Measurements from ENCODE around the gene ITM2C.

ITM2C gene

GRCh38 chr2:230893841-230894781, 29.4 kb downstream of the ITM2C start:
- no peak for TF ChIP-seq JUND (IDR thresholded peaks at IDR 0.05; ENCODE audit: low read depth)
- in situ Hi-C loops (cut with HindIII; ENCODE audit: low pct_unique_long_range_greater_than_20kb, low sequenced_read_pairs), result no loop called here
- no peak for DNase-seq (ENCODE audit: low read depth in 1 of 2, low spot score in 1 of 2)

DNA sequence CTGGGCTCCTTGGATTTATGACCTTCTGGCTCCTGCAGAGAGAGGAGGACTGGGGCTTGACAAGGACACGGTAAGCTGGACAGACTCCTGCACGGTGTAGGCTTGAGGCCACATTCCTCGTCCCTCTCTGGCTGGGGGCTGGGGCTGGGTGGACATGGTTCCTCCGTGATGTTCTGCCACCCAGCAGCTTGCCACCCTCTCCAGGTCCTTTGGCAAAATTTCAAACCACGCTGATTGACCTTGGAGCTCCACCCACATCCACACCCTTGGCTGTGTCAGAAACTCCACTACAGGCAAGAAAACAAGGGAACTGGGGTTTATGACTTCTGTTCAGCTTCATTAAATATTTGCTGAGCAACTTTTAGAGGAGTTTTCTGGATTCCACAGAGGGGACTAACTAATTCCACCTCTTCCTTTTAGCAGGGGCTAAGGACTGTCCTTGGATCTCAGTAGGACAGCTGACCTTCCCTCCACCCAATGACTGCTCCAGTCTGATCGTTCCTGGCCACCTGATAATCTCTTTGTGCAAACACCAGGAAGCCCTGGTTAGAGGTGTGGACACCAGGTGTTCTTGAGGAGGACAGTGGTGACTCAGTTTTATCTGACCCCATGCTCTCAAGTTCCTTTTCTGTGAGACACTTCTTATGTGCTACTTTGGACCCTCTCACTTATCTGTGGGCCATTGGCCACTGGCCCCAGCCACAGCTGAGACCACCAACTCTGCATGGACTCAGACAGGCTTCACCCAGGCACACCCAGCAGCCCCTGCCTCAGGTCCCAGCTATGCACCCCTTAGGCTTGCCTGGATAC, 31.0 kb downstream of the ITM2C start:
- no peak for TF ChIP-seq JUND (IDR thresholded peaks at IDR 0.05; ENCODE audit: low read depth)
- no peak for DNase-seq (ENCODE audit: low read depth in 1 of 2, low spot score in 1 of 2)
- in situ Hi-C loops (cut with HindIII; ENCODE audit: low pct_unique_long_range_greater_than_20kb, low sequenced_read_pairs), result no loop called here

DNA sequence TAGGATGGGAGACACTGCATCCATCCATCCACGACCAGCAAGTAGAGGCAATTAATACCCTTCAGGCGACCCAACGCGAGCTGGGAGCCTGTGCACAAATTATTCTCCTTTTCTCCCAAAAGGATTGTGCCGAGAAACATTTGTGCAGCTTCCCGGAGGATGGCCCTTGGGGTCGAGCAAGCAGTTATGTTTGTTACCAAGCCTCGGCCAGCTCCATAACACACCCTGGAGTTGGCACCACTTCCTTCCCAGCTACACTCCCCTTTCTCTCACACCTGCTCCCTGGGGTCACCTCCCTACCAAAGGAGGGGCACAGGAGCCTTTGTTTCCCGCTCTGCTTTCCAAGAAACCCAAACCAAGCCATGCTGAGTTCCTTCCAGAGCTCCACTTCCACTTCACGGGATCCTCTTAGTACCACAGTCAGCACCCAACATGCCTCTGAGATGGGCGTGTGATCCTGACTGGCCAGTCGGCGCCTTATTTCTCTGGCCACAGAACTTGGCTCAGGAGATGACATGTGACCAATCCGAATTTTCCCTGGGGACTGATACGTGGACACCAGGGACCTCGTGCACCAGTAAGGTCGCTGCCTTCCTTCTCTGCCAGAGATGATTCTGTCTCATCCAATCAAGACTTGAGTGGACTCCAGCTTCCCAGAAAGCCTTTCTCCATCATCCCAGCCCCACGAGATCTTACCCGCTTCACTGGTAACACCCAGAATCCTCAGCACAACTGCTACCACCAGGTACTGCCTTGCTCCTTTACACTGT, 31.8 kb downstream of the ITM2C start:
- TF ChIP-seq JUND (IDR thresholded peaks at IDR 0.05; ENCODE audit: low read depth), result no peak
- DNase-seq (ENCODE audit: low read depth in 1 of 2, low spot score in 1 of 2), result no peak
- in situ Hi-C loops (cut with HindIII; ENCODE audit: low pct_unique_long_range_greater_than_20kb, low sequenced_read_pairs), result no loop called here

DNA sequence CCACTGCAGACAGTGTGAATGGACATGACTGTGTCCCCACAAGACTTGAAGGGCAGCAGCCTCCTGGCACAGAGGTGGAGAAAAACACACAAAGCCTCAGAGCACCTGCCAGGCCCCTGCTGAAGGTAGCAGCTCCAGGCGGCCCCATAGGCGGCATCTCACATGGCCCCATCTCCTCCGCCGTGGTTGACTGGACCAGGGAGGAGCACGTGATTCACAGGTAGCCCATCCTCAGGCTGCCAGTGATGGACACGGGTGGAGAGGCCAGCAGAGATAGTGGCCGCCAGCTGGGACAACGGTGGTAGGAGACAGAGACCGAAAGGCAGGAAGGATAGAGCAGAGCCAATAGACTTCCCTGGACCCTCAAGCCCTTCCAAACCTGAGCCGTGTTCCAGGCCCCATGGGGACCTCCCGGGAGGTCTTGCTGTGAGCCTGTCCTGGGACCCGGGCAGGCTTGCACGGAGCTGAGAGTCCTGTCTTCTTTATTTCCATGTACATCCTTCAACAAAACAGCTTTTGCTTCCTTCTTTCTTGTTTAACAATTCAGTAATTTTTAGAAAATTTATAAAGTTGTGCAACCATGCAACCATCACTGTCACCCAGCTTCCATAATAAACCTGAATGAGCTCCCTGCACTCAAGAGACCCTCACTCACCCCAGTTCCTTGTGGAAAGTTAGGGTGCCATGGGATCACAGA, 33.4 kb downstream of the ITM2C start:
- no peak for DNase-seq (ENCODE audit: low read depth in 1 of 2, low spot score in 1 of 2)
- in situ Hi-C loops (cut with HindIII; ENCODE audit: low pct_unique_long_range_greater_than_20kb, low sequenced_read_pairs), result no loop called here
- no peak for TF ChIP-seq JUND (IDR thresholded peaks at IDR 0.05; ENCODE audit: low read depth)

DNA sequence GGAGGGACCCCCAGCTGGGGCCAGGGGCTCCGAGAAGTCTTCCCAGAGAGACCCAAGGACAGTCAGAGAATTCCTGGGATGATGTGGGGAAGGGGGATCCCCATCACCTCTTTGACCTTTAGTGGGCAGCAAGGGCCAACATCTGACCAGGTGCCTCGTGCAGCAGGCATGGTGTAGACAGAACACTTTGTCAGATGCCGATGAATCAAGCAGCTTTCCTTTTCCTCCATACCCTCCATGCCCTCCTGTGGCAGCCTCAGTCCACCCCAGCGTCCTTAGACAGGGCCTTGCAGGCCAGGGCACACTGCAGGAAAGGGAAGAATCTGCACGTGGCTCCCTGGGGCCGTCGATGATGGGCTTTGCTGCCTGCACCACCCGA, 34.0 kb downstream of the ITM2C start:
- DNase-seq (ENCODE audit: low read depth in 1 of 2, low spot score in 1 of 2), result no peak
- in situ Hi-C loops (cut with HindIII; ENCODE audit: low pct_unique_long_range_greater_than_20kb, low sequenced_read_pairs), result no loop called here
- no peak for TF ChIP-seq JUND (IDR thresholded peaks at IDR 0.05; ENCODE audit: low read depth)

GRCh38 chr2:230899287-230899686, 34.5 kb downstream of the ITM2C start:
- no peak for DNase-seq (ENCODE audit: low read depth in 1 of 2, low spot score in 1 of 2)
- in situ Hi-C loops (cut with HindIII; ENCODE audit: low pct_unique_long_range_greater_than_20kb, low sequenced_read_pairs), result no loop called here

GRCh38 chr2:230899786-230900185, 35.0 kb downstream of the ITM2C start:
- TF ChIP-seq JUND (IDR thresholded peaks at IDR 0.05; ENCODE audit: low read depth), result no peak
- in situ Hi-C loops (cut with HindIII; ENCODE audit: low pct_unique_long_range_greater_than_20kb, low sequenced_read_pairs), result no loop called here
- DNase-seq (ENCODE audit: low read depth in 1 of 2, low spot score in 1 of 2), result no peak

More at GRCh38 chr2:230899287-230899686, 34.5 kb downstream of the ITM2C start:
- no peak for TF ChIP-seq JUND (IDR thresholded peaks at IDR 0.05; ENCODE audit: low read depth)

- no peak for DNase-seq (ENCODE audit: low read depth in 1 of 2, low spot score in 1 of 2)
- TF ChIP-seq JUND (IDR thresholded peaks at IDR 0.05; ENCODE audit: low read depth), result no peak
- in situ Hi-C loops (cut with HindIII; ENCODE audit: low pct_unique_long_range_greater_than_20kb, low sequenced_read_pairs), result no loop called here
Observed at GRCh38 chr2:230900336-230900995, 35.7 kb downstream of the ITM2C start.

DNA sequence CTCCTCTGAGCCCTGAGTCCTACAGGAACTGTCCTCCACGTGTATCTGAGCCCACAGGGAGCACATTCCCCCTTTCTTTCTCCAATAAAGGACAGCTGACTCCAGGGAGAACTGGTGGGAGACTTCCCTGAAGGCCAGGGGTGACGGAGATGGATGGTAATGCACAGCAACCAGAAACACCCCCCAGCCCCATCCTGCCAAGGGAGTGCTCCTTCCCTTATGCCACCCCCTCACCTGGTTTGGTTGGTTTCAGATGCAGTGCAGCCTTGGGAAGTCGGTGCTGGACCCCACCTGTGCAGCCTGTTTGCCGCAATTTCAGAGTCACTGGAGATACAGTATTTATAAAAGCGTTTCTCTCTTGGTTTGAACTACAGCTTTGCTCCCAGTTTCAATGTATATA, 36.3 kb downstream of the ITM2C start:
- no peak for TF ChIP-seq JUND (IDR thresholded peaks at IDR 0.05; ENCODE audit: low read depth)
- in situ Hi-C loops (cut with HindIII; ENCODE audit: low pct_unique_long_range_greater_than_20kb, low sequenced_read_pairs), result no loop called here
- no peak for DNase-seq (ENCODE audit: low read depth in 1 of 2, low spot score in 1 of 2)

- in situ Hi-C loops (cut with HindIII; ENCODE audit: low pct_unique_long_range_greater_than_20kb, low sequenced_read_pairs), result no loop called here
- DNase-seq (ENCODE audit: low read depth in 1 of 2, low spot score in 1 of 2), result peak; percentile 63 to 70
Observed at GRCh38 chr2:230902180-230902899, 37.6 kb downstream of the ITM2C start.

More at GRCh38 chr2:230902180-230902899, 37.6 kb downstream of the ITM2C start:
- TF ChIP-seq JUND (IDR thresholded peaks at IDR 0.05; ENCODE audit: low read depth), result no peak

All from T47D (cell line).